Naive B cell (primary cell): Measurements from ENCODE around the gene SERPINA6. TPM values are rescaled to one million over a fixed set of nuclear protein-coding genes. Genes with fewer than 3 reads are reported as not detected.
"Not testable (repeated sequence)": the region's sequence is repeated elsewhere in the genome, so short reads cannot be mapped to it uniquely, and the experiment has no call there.

Source experiments
- ATAC-seq, 2 donors: fragments of 150-1000 bp; cut with Tn5 transposase; 2 replicates each; pipeline ENCODE4 v1.10.0; 2021; ENCODE audit warnings: low read depth in 2 of 2, mild to moderate bottlenecking in 2 of 2, moderate library complexity in 2 of 2
- DNase-seq: peaks from one replicate; pipeline ENCODE4 v3.0.0; 2022
- H3K27ac Mint-ChIP-seq, 6 donors: one replicate each; pipeline ENCODE4 v1.8.0; 2020 to 2022; ENCODE audit warnings: mild to moderate bottlenecking in 6 of 6, mixed read lengths in 6 of 6, moderate library complexity in 5 of 6, inconsistent platforms in 2 of 6
- H3K27me3 Mint-ChIP-seq, 3 donors: one replicate each; pipeline ENCODE4 v1.8.0; 2021 to 2022; ENCODE audit warnings: mixed read lengths in 3 of 3, mild to moderate bottlenecking in 1 of 3
- H3K36me3 Mint-ChIP-seq, 2 donors: one replicate each; pipeline ENCODE4 v1.8.0; 2020 to 2022; ENCODE audit warnings: mixed read lengths in 2 of 2, inconsistent platforms in 1 of 2, mild to moderate bottlenecking in 1 of 2
- H3K4me1 Mint-ChIP-seq, 3 donors: one replicate each; pipeline ENCODE4 v1.8.0; 2020 to 2022; ENCODE audit warnings: mixed read lengths in 3 of 3, inconsistent platforms in 1 of 3, mild to moderate bottlenecking in 1 of 3, moderate library complexity in 1 of 3
- H3K4me3 Mint-ChIP-seq, 8 donors: one replicate each; pipeline ENCODE4 v1.8.0; 2020 to 2022; ENCODE audit warnings: mild to moderate bottlenecking in 8 of 8, mixed read lengths in 8 of 8, moderate library complexity in 8 of 8, inconsistent platforms in 2 of 8
- H3K9me3 Mint-ChIP-seq, 7 donors: one replicate each; pipeline ENCODE4 v1.8.0; 2020 to 2022; ENCODE audit warnings: mixed read lengths in 7 of 7, mild to moderate bottlenecking in 5 of 7, inconsistent platforms in 2 of 7, moderate library complexity in 1 of 7
- polyA plus RNA-seq, 6 donors: library from polyadenylated mRNA; unstranded; fragments of 300-500 nt; fragmentation: Illumina TruSeq; gene quantifications; one replicate each; pipeline ENCODE4 v1.2.3, GENCODE V29; 2021; ENCODE audit warnings: low read depth in 6 of 6

Gene SERPINA6
- polyA plus RNA-seq, 6 donors from 2014 or later: not detected

DNA sequence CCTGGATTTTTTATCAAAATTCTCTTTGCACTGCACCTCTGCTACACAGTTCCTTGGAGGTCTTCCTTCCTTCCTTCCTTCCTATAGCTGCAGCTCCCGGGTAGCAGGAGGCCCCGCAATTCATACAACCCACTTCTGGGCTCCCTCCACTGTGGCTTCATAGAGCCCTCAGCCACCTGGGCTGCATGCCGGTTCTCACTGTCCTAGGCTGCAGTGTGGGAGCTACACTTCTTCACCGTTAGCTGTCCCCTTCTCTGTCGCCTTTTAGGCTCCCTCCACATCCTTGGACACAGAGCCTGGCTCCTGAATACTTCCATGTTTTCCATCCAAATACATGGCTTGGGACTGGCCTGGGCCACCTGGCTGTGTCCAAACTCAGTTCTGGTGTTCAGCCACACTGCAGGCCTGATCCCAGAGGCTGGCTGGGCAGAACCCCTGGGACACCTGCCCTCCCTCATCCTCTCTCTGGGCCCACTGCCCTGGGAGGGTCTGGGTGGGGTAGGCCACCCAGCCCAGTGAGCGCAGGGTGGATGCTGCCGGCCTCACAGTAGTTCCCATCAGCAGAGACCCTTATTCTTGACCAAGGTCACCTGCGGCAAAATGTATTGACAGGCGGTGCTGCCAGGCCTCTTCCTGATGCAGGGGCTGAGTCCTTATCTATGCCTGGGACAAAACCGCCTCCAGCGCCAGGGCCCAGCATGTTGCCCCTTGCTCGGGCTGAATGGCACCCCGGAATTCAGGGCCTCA is 31.8 kb downstream of the SERPINA6 start:
- DNase-seq (no peak), ATAC-seq (no peak)
- H3K4me1 Mint-ChIP-seq: no peaks in the 10 kb centered on the region
- H3K9me3 Mint-ChIP-seq: peaks cover 0 to 11% (median 0%) of the 10 kb centered on the region in 7 donors
- no peak overlapping the region for H3K27ac Mint-ChIP-seq
- peaks cover 10 to 13% (median 11%) of the 10 kb centered on the region in 3 donors for H3K27me3 Mint-ChIP-seq
- H3K4me3 Mint-ChIP-seq: peak overlapping the region in 1 of 8 donors; percentile 29
- no peaks in the 10 kb centered on the region for H3K36me3 Mint-ChIP-seq

DNA sequence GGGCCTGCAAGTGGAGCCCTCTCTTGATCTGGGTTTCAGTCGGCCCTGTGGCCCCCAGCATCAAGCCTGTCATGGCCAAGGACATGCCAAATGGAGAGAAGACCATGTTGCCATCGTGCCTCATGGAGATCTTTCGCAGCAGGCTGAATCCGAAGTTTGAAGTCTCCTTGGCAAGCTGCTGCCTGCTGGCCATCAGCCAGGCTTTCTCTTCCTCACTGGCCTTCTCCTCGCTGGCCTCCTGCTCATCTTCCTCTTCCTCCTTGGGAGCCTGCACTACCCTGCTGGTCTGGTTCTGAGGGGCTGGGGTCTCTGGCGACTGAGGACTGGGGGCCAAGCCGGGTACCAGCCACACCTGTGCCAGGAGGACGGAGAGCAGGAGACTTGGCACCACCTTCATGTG is 32.9 kb downstream of the SERPINA6 start:
- H3K4me1 Mint-ChIP-seq: no peaks in the 10 kb centered on the region
- H3K36me3 Mint-ChIP-seq: no peaks in the 10 kb centered on the region
- peaks cover 0 to 9% (median 0%) of the 10 kb centered on the region in 7 donors for H3K9me3 Mint-ChIP-seq
- peaks cover 10 to 13% (median 11%) of the 10 kb centered on the region in 3 donors for H3K27me3 Mint-ChIP-seq
- H3K4me3 Mint-ChIP-seq: no peak overlapping the region
- DNase-seq: no peak
- no peak overlapping the region for H3K27ac Mint-ChIP-seq
- no peak for ATAC-seq

DNA sequence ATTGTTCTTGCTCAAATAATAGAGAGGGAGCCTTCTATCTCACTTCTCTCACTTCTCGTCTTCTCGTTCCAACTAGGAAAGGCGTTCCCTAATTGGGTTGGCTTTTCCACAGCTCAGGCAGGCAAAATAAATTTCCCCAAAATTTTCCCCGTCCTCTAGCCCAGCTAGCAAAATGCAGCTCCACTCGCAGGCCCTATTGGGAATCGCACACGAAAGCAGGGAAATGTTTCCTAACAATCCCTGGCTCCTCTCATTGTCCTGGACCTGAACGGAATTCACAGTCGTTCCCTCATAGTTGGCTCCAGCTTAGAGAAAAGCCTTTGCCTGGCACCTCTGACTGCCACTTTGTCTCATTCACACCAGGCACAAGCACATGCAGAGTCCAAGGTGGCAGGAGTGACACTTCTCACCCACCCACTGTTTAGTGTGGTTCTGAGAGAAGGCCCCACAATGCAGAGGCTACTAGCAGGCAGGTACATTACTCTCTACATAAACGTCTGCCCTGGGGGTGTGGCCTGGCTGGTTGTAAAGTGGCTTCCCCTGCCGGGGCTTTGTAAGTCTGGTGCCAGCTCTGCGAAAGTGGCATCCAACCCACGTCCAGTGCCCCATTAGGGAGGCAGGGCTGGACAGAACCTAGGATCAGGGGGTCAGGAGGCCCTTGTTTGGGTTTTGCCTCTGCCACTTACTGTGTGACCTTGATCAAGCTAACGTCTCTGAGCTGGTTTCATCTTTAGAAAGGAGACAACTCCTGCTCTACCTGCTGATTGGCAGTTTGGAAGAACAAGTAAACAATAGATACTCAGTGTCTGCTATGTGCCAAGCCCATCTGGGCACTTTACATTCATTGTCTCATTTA is 34.3 kb downstream of the SERPINA6 start:
- DNase-seq (no peak), ATAC-seq (no peak)
- Mint-ChIP-seq H3K27me3 (peaks cover 10 to 13% (median 11%) of the 10 kb centered on the region in 3 donors), H3K9me3 (peaks cover 0 to 9% (median 0%) of the 10 kb centered on the region in 7 donors), H3K4me3 (peak overlapping the region in 1 of 8 donors; percentile 16), H3K36me3 (no peaks in the 10 kb centered on the region), H3K4me1 (no peaks in the 10 kb centered on the region), H3K27ac (no peak overlapping the region)

DNA sequence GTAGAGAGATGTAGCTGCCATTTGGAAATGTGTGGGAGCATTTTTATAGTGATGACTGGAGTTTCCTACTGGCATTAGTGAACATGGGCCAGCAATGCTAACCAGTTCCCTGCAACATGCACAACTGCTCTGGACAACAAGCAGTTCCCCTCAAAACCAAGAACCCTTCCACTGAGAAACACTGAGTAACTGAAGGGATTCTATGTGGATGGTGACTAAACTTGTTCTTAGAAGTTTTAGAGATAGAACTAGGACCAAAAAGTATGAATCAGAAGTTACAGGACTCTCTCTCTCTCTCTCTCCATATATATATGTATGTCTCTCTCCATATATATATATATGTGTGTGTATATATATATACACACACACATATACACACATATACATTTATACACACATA is 38.0 kb downstream of the SERPINA6 start:
- Mint-ChIP-seq H3K4me3 (no peak overlapping the region), H3K27ac (no peak overlapping the region), H3K36me3 (no peaks in the 10 kb centered on the region), H3K27me3 (peaks cover 6 to 17% (median 11%) of the 10 kb centered on the region in 3 donors), H3K4me1 (no peaks in the 10 kb centered on the region), H3K9me3 (peaks cover 0 to 9% (median 0%) of the 10 kb centered on the region in 7 donors)
- ATAC-seq (no peak), DNase-seq (no peak)

DNA sequence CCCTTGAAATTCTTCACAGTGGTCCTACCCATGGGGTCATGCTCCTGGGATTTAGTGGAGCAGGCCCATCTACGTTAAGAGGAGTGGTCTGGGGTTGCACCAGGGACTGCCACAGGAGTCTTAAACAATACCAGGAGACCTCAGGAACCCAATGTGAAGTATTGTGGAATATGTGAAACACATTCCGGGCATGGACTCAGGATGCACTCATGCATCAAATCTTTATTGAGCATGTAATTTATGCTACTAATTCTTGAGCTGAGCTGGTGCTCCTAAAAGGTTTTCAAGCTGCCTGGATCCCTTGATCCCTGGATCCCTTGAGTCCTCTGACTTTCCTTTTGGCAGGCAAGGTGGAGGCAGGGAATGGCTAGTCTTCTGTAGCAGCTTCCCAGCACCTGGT is 38.9 kb downstream of the SERPINA6 start:
- no peak overlapping the region for H3K4me3 Mint-ChIP-seq
- no peak for ATAC-seq
- H3K27me3 Mint-ChIP-seq: peaks cover 6 to 17% (median 11%) of the 10 kb centered on the region in 3 donors
- no peaks in the 10 kb centered on the region for H3K36me3 Mint-ChIP-seq
- H3K4me1 Mint-ChIP-seq: no peaks in the 10 kb centered on the region
- H3K9me3 Mint-ChIP-seq: peaks cover 0 to 9% (median 0%) of the 10 kb centered on the region in 7 donors
- no peak overlapping the region for H3K27ac Mint-ChIP-seq
- DNase-seq: no peak

DNA sequence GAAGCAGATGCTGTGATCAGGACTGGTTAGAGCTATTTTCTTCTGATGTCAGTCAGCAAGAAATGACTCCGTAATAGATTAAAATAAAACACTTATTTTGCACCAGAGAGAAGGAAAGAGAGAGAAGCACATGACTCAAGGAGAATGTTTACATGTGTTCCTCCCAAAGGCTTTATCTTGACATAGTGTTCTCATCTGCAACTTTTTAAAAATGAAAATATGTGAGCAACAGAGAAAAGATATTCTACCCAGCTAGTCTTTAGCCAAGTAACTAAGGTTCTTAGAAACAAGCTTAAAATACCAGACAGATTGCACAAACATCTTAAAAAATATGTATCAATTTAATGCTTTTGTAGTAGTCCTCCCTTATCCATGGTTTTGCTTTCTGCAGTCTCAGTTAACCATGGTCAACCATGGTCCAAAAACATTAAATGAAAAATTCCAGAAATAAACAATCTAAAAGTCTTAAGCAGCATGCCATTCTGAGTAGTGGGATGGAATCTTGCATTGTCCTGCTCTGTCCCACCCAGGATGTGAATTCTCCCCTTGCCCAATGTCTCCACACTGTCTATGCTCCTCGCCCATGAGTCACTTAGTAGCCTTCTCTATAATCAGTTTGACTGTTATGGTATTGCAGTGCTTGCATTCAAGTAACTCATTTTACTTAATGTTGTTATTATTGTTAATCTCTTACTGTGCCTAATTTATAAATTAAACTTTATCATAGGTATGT is 40.0 kb downstream of the SERPINA6 start:
- ATAC-seq (no peak), DNase-seq (no peak)
- Mint-ChIP-seq H3K36me3 (no peaks in the 10 kb centered on the region), H3K4me1 (no peaks in the 10 kb centered on the region), H3K4me3 (no peak overlapping the region), H3K27me3 (peaks cover 6 to 17% (median 11%) of the 10 kb centered on the region in 3 donors), H3K9me3 (peaks cover 0 to 9% (median 0%) of the 10 kb centered on the region in 7 donors), H3K27ac (no peak overlapping the region)

DNA sequence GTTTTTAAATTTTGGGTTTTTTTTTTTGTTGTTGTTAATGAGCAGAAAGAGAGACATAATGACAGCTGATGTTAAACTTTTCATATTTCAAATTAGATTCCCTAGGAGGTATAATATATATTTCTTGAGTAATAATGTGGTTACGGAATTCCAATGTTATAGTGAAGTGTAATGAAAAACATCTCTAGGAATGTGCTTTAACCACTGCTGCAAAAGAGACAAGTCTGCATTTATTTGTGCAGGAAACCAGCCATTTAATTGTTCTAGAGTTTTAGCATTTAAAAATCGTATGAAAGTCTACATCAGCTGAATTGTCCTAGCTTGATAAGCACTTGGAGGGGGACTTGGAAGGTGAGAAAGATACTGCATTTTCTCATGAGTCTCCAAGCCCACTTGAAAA is 44.4 kb downstream of the SERPINA6 start:
- DNase-seq: no peak
- Mint-ChIP-seq H3K27me3 (peaks cover 0 to 6% (median 5%) of the 10 kb centered on the region in 3 donors), H3K4me1 (no peaks in the 10 kb centered on the region), H3K9me3 (no peaks in the 10 kb centered on the region), H3K4me3 (no peak overlapping the region), H3K36me3 (no peaks in the 10 kb centered on the region), H3K27ac (no peak overlapping the region)
- ATAC-seq: no peak

DNA sequence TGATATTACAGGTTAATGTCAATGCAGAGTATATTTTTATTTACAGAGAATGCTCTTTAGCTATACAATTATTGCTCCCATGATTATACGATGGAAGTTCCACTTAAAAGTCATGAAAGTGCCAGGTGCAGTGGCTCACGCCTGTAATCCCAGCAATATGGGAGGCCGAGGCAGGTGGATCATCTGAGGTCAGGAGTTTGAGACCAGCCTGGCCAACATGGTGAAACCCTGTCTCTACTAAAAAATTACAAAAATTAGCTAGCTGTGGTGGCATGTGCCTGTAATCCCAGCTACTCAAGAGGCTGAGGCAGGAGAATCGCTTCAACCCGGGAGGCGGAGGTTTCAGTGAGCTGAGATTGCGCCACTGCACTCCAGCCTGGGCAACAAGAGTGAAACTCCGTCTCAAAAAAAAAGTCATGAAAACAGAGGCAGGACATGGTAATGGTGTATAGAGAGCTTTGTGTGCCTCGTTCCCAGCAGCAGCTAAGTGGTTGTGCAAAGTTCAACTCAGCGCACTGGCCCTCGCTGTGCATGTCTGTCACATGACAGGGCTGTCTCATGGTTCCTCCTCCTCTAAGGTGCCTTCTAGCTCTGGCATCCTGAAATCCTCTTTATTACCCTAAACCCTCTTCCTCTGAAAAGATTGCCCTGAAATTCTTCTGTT is 46.1 kb downstream of the SERPINA6 start:
- not testable (repeated sequence) for DNase-seq, H3K4me3 Mint-ChIP-seq, H3K9me3 Mint-ChIP-seq, ATAC-seq, H3K27ac Mint-ChIP-seq, H3K4me1 Mint-ChIP-seq, H3K36me3 Mint-ChIP-seq
- peaks cover 0 to 14% (median 5%) of the 10 kb centered on the region in 3 donors for H3K27me3 Mint-ChIP-seq

DNA sequence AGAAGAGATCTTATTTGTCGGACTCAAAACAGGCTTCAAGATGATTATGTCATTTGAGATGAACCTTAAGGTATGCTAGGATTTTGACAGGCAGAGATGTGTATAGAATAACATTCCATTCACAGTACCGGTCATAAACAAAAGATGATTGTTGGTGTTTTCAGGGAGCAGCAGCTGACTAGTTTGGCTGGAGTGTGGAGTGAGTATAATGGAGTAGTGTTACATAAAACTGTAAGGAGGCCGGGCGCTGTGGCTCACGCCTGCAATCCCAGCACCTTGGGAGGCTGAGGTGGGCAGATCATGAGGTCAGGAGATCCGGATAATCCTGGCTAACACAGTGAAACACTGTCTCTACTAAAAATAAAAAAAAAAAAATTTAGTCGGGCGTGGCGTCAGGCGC is 54.0 kb downstream of the SERPINA6 start:
- H3K36me3 Mint-ChIP-seq: no peaks in the 10 kb centered on the region
- H3K9me3 Mint-ChIP-seq: peaks cover 0 to 2% (median 0%) of the 10 kb centered on the region in 7 donors
- H3K27me3 Mint-ChIP-seq: peaks cover 10 to 20% (median 15%) of the 10 kb centered on the region in 3 donors
- no peak for DNase-seq
- no peaks in the 10 kb centered on the region for H3K4me1 Mint-ChIP-seq
- H3K27ac Mint-ChIP-seq: peak overlapping the region in 1 of 6 donors; percentile 49
- H3K4me3 Mint-ChIP-seq: no peak overlapping the region
- no peak for ATAC-seq

DNA sequence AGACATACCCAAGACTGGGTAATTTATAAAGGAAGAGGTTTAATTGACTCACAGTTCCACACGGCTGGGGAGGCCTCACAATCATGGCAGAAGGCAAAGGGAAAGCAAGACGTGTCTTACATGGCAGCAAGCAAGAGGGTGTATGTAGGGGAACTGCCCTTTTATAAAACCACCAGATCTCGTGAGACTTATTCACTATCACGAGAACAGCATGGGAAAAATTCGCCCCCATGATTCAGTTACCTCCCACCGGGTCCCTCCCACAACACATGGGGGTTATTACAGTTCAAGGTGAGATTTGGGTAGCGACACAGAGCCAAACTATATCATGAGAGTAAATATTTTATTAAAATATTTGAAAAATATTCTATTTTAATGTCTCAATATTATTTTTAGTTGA is 54.6 kb downstream of the SERPINA6 start:
- not testable (repeated sequence) for H3K27ac Mint-ChIP-seq, ATAC-seq, DNase-seq, H3K4me3 Mint-ChIP-seq, H3K36me3 Mint-ChIP-seq, H3K9me3 Mint-ChIP-seq, H3K4me1 Mint-ChIP-seq
- H3K27me3 Mint-ChIP-seq: peaks cover 10 to 20% (median 15%) of the 10 kb centered on the region in 3 donors

DNA sequence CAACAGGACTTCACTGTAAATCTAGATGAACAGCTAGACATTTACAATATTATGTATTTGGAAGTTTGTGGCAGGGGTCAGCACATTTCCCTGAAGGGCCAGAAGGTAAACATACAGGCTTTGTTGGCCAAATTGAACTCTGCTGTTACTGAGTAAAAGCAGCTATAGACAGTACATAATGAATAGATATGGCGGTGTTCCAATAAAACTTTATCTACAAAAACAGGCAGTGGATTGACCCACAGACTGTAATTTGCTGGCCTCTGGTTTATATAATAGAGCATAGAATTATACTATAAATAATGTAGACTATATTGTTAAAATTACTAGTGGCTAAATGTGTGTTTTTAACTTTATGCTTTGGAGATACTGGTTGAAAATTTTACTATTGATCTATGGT is 55.8 kb downstream of the SERPINA6 start:
- H3K4me1 Mint-ChIP-seq: no peaks in the 10 kb centered on the region
- H3K27me3 Mint-ChIP-seq: peaks cover 11 to 20% (median 20%) of the 10 kb centered on the region in 3 donors
- peaks cover 5 to 16% (median 7%) of the 10 kb centered on the region in 7 donors for H3K9me3 Mint-ChIP-seq
- no peak overlapping the region for H3K4me3 Mint-ChIP-seq
- DNase-seq: no peak
- no peak for ATAC-seq
- peaks cover 0 to 16% of the 10 kb centered on the region in 2 donors for H3K36me3 Mint-ChIP-seq
- H3K27ac Mint-ChIP-seq: no peak overlapping the region

DNA sequence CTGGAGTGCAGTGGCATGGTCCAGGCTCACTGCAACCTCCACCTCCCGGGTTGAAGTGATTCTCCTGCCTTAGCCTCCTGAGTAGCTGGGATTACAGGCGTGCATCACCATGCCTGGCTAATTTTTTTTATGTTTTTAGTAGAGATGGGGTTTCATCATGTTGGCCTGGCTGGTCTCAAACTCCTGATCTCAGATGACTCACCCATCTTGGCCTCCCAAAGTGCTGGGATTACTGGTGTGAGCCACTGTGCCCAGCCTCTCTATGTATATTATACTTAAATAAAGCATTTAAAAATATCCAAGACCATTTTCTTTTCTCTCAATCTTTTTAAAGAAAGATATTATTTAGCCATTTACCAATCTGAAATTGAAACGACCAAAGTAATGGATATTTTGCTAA is 58.9 kb downstream of the SERPINA6 start:
- not testable (repeated sequence) for DNase-seq, H3K27ac Mint-ChIP-seq, H3K4me1 Mint-ChIP-seq, H3K4me3 Mint-ChIP-seq, ATAC-seq
- Mint-ChIP-seq H3K36me3 (peaks cover 0 to 20% of the 10 kb centered on the region in 2 donors), H3K9me3 (peaks cover 8 to 34% (median 18%) of the 10 kb centered on the region in 7 donors), H3K27me3 (peaks cover 9 to 20% (median 20%) of the 10 kb centered on the region in 3 donors)
